Measurements from ENCODE around the gene ANKRD13B. TPM values are rescaled to one million over a fixed set of nuclear protein-coding genes. Genes with fewer than 3 reads are reported as not detected.

ANKRD13B gene
- total RNA-seq, 1 experiment from 2014 or later, result 2.9 TPM

DNA sequence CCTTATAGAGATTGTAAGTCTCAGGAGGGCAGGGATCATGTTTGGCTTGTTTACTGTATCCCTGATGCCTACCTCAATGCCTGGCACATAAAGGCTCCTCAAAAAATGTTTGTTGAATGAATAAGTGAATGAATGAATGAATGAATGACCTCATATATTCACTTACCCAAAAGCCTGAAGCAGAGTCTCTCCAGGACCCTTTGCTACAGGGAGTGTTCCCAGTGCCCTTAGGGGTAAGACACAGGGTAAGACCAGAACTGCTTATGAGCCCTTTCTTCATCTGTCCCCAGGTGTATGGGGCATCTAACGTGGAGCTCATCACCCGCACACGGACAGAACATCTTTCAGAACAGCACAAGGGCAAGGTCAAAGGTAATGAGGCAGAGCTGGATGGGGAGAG, 17.5 kb downstream of the ANKRD13B start:
- Histone ChIP-seq H3K27ac (no peak overlapping the region), H3K27me3 (replicated peaks) (no peaks in the 10 kb centered on the region), H3K36me3 (no peaks in the 10 kb centered on the region), H3K4me3 (no peak overlapping the region), H3K9me3 (replicated peaks) (no peaks in the 10 kb centered on the region), H3K4me1 (replicated peaks) (peaks cover 2% of the 10 kb centered on the region; the same call in 1 of the 2 replicates)
- no peak for DNase-seq (ENCODE audit: low read depth in 1 of 2, low spot score in 2 of 2)

DNA sequence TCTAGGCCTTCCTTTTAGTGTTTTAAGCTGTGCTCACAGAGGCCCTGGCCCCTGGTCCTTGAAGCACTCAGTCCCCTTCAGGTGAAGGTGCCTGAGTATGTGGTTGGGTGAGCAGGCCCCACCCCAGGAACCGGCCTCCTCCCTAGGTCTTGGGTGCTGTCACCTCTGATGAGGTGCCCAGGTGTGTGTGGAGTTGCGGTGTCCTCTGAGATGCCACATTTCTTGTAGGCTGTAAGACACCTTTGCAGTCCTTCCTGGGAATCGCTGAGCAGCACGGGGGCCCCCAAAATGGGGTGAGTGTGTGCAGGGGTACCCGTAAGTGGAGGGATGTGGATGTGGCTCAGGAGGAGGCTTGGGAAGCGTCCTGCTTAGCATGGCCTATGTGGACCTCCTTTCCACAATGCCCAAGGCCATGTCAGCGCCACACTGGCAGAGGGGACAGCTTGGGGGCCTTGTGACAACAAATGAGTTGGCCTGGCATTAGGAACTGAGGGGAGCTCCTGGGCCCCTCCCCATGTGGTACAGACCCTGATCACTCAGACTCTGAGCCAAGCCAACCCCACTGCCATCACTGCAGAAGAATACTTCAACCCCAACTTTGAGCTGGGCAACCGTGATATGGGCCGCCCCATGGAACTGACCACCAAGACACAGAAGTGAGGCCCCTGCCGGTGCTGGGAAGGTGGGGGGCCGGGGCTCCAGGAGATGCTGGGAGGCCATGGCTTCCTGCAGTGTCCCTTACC, 18.6 kb downstream of the ANKRD13B start:
- Histone ChIP-seq H3K9me3 (replicated peaks) (no peaks in the 10 kb centered on the region), H3K4me1 (replicated peaks) (peaks cover 11% of the 10 kb centered on the region), H3K27ac (no peak overlapping the region), H3K36me3 (no peaks in the 10 kb centered on the region), H3K27me3 (replicated peaks) (no peaks in the 10 kb centered on the region), H3K4me3 (no peak overlapping the region)
- no peak for DNase-seq (ENCODE audit: low read depth in 1 of 2, low spot score in 2 of 2)

DNA sequence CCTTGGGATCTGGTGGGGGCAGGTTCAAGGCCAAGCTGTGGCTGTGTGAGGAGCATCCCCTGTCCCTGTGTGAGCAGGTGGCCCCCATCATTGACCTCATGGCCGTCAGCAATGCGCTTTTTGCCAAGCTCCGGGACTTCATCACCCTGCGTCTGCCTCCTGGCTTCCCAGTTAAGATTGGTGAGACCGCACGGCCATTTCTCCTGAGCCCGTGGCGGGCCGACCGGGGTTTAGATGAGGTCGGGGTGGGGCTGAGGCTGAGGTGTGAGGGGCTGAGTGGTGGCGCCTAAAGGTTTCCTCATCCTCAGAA, 19.1 kb downstream of the ANKRD13B start:
- Histone ChIP-seq H3K36me3 (no peaks in the 10 kb centered on the region), H3K4me1 (replicated peaks) (peaks cover 11% of the 10 kb centered on the region), H3K4me3 (no peak overlapping the region), H3K27ac (no peak overlapping the region), H3K27me3 (replicated peaks) (no peaks in the 10 kb centered on the region), H3K9me3 (replicated peaks) (no peaks in the 10 kb centered on the region)
- DNase-seq (ENCODE audit: low read depth in 1 of 2, low spot score in 2 of 2), result no peak

DNA sequence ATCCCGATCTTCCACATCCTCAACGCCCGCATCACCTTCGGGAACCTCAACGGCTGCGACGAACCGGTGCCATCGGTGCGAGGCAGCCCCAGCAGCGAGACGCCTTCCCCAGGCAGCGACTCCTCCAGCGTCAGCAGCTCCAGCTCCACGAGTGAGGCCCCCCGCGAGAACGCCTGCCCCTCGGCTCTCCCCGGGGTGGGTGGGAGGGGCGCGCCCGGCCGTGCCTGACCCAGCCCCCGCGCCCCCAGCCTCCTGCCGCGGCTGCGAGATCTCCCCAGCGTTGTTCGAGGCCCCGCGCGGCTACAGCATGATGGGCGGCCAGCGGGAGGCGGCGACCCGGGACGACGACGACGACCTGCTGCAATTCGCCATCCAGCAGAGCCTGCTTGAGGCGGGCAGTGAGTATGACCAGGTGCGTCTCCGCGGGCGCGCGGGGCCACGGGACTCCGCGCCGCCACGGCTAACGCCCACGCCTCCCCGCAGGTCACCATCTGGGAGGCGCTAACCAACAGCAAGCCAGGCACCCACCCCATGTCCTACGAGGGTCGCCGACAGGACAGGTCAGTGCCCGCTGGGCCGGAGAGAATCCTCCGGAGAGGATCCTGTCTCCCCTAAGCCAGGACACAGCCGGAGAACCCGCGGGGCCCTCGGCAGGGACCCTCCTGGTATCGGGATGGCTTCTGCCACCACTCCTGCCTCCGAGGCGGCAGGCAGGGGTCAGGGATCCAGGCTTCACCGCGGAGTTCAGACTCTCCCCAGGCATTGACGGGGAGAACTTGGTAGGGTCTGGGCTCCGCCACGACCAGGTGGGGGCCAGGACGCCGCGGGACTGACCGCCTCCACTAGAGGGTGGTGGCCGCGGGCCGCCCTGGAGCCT, 19.7 kb downstream of the ANKRD13B start:
- Histone ChIP-seq H3K27ac (no peak overlapping the region), H3K4me1 (replicated peaks) (peaks cover 16% of the 10 kb centered on the region), H3K27me3 (replicated peaks) (0 out of 2 replicates have a peak, but pooled peaks cover 2% of the 10 kb centered on the region), H3K9me3 (replicated peaks) (no peaks in the 10 kb centered on the region), H3K36me3 (no peaks in the 10 kb centered on the region), H3K4me3 (no peak overlapping the region)
- no peak for DNase-seq (ENCODE audit: low read depth in 1 of 2, low spot score in 2 of 2)

DNA sequence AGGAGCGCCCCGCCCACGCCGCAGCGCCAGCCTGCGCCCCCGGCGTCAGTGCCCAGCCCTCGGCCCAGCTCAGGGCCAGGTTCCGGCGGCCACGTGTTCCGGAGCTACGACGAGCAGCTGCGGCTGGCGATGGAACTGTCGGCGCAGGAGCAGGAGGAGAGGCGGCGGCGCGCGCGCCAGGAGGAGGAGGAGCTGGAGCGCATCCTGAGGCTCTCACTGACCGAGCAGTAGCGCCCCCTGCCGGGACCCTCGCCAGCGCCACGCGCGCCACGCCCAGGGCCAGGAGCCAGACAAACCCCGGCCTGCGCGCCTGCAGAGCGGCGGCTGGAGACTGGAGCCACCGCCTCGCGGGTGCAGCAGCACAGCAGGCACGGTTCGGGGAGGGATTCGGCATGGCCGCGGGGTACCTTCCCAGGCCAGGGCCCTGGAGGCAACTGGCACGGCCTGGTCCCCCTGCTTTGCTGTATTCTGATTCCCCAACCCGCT, 20.5 kb downstream of the ANKRD13B start:
- H3K27me3 ChIP-seq (replicated peaks), result 0 out of 2 replicates have a peak, but pooled peaks cover 2% of the 10 kb centered on the region
- H3K4me3 ChIP-seq, result no peak overlapping the region
- H3K27ac ChIP-seq, result no peak overlapping the region
- no peak for DNase-seq (ENCODE audit: low read depth in 1 of 2, low spot score in 2 of 2)
- peaks cover 23% of the 10 kb centered on the region for H3K4me1 ChIP-seq (replicated peaks)
- no peaks in the 10 kb centered on the region; the same call in 1 of the 2 replicates for H3K36me3 ChIP-seq
- no peaks in the 10 kb centered on the region for H3K9me3 ChIP-seq (replicated peaks)

DNA sequence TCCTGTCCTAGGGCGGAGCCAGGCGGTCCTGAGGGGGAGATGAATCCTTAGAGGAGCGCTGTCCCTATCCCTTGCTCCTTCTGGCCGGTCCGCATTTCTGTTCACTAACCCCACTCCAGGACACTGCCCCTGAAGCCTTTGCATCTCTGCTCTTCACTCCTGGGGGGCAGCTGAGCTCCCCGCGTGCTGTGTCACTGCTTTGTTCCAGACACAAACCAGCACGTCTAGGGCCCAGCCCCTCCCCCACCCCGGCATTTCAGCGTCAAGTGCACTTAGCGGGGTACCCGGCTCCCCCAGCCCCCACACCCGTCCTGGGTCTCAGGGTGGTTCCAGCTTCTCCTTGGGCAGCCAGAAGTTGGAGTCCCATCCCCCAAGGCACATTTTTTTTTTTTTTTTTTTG, 20.9 kb downstream of the ANKRD13B start:
- Histone ChIP-seq H3K4me1 (replicated peaks) (peaks cover 23% of the 10 kb centered on the region), H3K36me3 (no peaks in the 10 kb centered on the region; the same call in 1 of the 2 replicates), H3K9me3 (replicated peaks) (no peaks in the 10 kb centered on the region), H3K4me3 (no peak overlapping the region), H3K27ac (no peak overlapping the region), H3K27me3 (replicated peaks) (0 out of 2 replicates have a peak, but pooled peaks cover 2% of the 10 kb centered on the region)
- no peak for DNase-seq (ENCODE audit: low read depth in 1 of 2, low spot score in 2 of 2)

DNA sequence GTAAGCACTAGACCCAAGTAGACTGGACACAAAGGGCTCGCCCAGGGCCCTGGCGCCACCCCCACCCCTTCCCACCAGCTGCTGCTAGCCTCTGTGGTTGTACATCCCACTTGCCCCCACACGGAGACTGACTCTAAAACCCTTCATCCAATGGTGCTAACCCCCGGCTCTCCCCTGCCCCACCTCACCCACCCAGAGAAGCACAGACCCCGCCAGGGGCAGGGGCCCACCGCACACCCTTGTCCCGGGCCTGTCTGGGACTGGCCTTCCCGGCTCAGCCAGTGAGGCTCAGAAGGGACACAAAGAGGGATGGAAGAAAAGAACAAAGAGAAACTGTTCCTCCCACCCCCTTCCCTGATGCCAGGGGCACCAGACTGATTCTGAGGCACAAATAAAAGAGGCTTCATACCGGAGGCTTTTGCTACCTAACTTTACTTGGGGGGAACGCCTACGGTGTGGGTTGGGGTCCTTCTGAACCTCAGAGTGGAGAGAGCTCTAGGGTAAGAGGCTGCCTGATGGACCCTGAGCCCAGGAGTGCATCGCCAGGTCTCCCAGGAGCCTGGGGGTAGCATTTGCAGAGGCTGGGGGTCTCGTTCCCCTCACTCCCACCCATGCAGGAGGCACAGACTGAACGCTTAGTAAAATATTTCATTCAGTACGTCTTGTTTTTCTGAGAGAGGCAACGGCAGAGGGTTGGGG, 21.6 kb downstream of the ANKRD13B start:
- Histone ChIP-seq H3K9me3 (replicated peaks) (no peaks in the 10 kb centered on the region), H3K36me3 (no peaks in the 10 kb centered on the region; the same call in 1 of the 2 replicates), H3K27ac (no peak overlapping the region), H3K27me3 (replicated peaks) (0 out of 2 replicates have a peak, but pooled peaks cover 2% of the 10 kb centered on the region), H3K4me3 (no peak overlapping the region), H3K4me1 (replicated peaks) (peaks cover 23% of the 10 kb centered on the region)
- DNase-seq (ENCODE audit: low read depth in 1 of 2, low spot score in 2 of 2), result no peak

DNA sequence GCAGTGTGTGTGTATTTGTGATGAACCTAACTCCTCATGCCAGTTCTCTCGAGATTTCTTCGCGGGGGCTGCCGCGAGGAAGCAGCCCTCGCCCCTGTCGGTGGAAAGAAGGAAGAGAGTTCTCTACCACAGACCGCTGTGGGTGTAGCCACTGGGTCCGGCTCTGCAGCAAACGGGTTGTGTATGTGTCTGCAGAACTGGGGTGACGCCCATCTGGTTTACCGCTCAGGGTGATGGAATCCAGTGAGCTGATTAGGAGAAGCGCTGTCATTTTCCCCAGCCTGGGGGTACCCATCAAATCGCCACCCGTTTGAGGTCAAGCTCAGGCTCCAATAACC, 22.1 kb downstream of the ANKRD13B start:
- Histone ChIP-seq H3K4me1 (replicated peaks) (peaks cover 26% of the 10 kb centered on the region), H3K27me3 (replicated peaks) (0 out of 2 replicates have a peak, but pooled peaks cover 2% of the 10 kb centered on the region), H3K4me3 (no peak overlapping the region), H3K9me3 (replicated peaks) (no peaks in the 10 kb centered on the region), H3K36me3 (no peaks in the 10 kb centered on the region; the same call in 1 of the 2 replicates), H3K27ac (no peak overlapping the region)
- no peak for DNase-seq (ENCODE audit: low read depth in 1 of 2, low spot score in 2 of 2)

DNA sequence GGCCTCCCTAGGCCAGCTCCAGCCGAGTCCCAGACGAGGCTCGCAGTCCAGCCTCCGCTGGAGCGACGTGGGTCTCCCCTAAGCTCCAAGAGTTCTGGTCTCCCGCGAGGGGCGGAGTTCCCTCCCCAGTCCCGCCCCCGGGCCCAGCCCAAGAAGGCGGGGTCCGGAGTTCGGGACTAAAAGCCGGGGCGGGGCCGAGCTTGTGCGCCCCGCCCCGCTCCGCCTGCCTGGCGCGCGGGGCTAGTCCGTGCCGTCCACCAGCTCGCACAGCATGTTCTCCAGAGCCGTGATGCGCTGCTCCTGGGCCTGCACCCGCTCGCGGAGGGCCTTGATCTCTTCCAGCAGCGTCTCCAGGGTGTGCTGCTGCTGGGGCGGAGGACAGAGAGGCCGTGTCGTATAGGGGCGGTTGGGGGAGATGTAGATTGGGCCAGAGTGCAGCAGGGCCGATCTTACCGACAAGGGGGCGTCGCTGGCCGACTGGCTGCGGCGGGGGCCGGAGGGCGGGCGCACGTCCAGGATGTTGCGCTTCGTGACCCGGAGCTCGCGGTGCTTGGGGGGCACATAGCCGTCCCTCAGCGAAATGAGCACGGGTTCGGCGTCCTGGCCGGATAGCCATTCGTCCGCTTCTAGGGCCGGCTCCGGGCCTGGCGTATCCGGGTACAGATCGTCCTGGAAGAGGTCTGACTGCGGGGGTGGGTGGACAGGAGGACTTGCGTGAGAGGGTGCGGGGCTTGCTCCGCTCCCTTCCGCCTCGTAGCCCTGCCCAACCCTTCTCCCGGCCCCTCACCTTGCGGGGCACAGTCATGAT, 22.8 kb downstream of the ANKRD13B start:
- Histone ChIP-seq H3K27ac (no peak overlapping the region), H3K4me1 (replicated peaks) (peaks cover 31% of the 10 kb centered on the region), H3K9me3 (replicated peaks) (no peaks in the 10 kb centered on the region), H3K4me3 (no peak overlapping the region), H3K27me3 (replicated peaks) (0 out of 2 replicates have a peak, but pooled peaks cover 2% of the 10 kb centered on the region), H3K36me3 (no peaks in the 10 kb centered on the region; the same call in 1 of the 2 replicates)
- peak in 1 of 2 experiments; percentile 59 for DNase-seq (ENCODE audit: low read depth in 1 of 2, low spot score in 2 of 2)

DNA sequence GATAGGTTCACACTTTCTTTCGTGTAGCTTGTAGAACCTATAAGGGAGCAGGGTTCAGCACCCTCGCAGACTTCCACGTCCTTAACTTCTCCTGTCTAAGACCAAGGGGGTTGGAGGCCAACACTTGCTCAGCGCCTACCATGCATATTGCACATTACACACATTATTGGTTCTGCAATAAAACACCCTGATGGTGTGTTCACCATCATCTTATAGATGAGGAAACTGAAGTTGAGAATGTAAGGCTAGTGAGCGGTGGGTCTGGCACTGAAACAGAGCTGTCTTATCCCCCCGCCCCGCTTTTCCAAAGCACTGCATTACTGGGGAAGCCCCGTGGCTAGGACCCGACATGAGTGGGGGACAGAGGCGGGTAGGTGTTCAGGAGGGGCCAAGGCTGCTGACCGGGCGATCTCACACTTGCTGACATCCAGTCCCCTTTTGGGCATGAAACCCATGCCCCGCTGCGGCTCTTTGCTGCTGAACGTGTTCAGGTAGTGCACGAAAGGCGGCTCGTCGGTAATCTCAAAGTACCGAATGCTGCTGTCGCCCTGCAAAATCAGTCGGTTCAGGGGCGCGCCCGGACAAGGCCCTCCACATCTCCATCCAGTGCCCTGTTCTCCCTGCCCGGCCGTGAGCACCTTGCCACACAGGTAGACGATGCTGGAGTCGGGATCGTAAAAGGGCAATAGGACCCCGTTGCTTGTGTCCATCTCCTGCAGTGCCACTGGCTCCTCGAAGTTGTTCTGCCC, 23.5 kb downstream of the ANKRD13B start:
- H3K27ac ChIP-seq, result no peak overlapping the region
- peaks cover 31% of the 10 kb centered on the region for H3K4me1 ChIP-seq (replicated peaks)
- DNase-seq (ENCODE audit: low read depth in 1 of 2, low spot score in 2 of 2), result no peak
- no peaks in the 10 kb centered on the region for H3K9me3 ChIP-seq (replicated peaks)
- H3K4me3 ChIP-seq, result no peak overlapping the region
- 0 out of 2 replicates have a peak, but pooled peaks cover 2% of the 10 kb centered on the region for H3K27me3 ChIP-seq (replicated peaks)
- H3K36me3 ChIP-seq, result no peaks in the 10 kb centered on the region; the same call in 1 of the 2 replicates

DNA sequence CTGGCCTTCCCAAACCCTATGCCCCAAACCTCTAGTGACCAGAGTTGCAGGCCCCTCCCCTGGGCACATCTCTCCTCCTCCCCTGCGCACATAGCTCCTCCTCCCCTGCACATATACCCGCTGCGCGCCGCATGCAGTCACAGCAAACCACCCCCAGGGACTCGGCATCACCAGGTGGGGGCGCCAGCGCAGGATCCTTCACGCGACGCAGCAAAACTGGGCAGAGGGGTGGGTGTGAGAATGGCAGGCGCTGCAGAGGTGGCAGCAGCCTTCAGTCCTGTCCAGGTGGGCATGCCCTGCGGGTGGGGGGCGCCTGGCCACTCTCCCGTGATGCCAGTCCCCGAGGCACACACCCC, 24.2 kb downstream of the ANKRD13B start:
- H3K27me3 ChIP-seq (replicated peaks), result 0 out of 2 replicates have a peak, but pooled peaks cover 2% of the 10 kb centered on the region
- H3K4me1 ChIP-seq (replicated peaks), result peaks cover 33% of the 10 kb centered on the region

DNA sequence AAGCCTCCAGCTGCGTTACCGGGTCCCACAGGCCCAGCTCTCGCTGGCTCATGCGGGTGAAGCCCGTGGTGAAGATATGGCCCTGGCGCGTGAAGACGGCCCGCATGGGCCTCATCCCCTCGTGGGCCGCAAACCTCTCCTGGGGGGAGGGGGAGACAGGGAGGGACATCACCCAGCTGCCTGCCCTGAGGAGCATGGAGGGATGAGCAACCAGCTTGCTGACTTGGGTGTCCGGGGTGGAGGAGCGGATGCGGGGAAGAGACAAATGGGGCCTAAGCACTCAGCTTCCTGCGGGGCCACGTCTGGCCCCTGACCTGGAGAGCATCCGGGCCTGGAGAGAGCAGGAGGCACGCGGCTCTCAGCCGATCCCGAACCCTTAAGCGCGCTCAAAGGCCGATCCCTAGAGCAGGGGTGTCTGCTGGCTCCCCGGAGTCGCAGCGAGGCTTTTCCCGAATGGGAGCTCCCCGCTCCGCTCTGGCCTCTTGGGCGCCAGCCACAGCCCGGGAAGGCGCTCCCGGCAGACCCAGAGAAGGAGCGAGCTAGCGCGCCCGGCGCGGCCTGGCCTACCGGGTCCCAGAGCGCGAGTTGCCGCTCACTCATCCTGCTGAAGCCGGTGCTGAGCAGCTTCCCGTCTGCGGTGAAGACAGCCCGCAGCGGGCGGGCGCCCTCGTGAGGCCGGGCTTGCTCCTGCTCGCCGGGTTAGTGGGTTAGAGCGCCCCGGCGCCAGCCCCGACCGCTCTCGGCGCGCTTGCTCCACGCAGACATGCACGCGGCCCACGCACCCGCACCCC, 24.7 kb downstream of the ANKRD13B start:
- no peaks in the 10 kb centered on the region; the same call in 1 of the 2 replicates for H3K9me3 ChIP-seq (replicated peaks)
- no peak overlapping the region for H3K27ac ChIP-seq
- H3K36me3 ChIP-seq, result no peaks in the 10 kb centered on the region; the same call in 1 of the 2 replicates
- peak in 1 of 2 experiments; percentile 64 for DNase-seq (ENCODE audit: low read depth in 1 of 2, low spot score in 2 of 2)
- H3K4me1 ChIP-seq (replicated peaks), result peaks cover 39% of the 10 kb centered on the region
- no peak overlapping the region for H3K4me3 ChIP-seq
- 0 out of 2 replicates have a peak, but pooled peaks cover 2% of the 10 kb centered on the region for H3K27me3 ChIP-seq (replicated peaks)

More for the DNA sequence above, 24.2 kb downstream of the ANKRD13B start:
- H3K36me3 ChIP-seq, result no peaks in the 10 kb centered on the region; the same call in 1 of the 2 replicates
- H3K9me3 ChIP-seq (replicated peaks), result no peaks in the 10 kb centered on the region
- DNase-seq (ENCODE audit: low read depth in 1 of 2, low spot score in 2 of 2), result peak in 1 of 2 experiments; percentile 66
- no peak overlapping the region for H3K27ac ChIP-seq
- no peak overlapping the region for H3K4me3 ChIP-seq

Measured in SJSA1 (cell line).